Heart left ventricle (tissue), 16 donors: ENCODE data around the gene UBAP1. TPM values are rescaled to one million over a fixed set of nuclear protein-coding genes. Genes with fewer than 3 reads are reported as not detected.

Source experiments
- ATAC-seq, 4 donors: fragments of 200-7000 bp; cut with Tn5 transposase; one replicate each; pipeline ENCODE4 v1.9.1; 2020 to 2022; ENCODE audit warnings: moderate library complexity in 4 of 4, mild to moderate bottlenecking in 3 of 4, moderate number of reproducible peaks in 1 of 4
- DNase-seq, 5 donors: peaks; one replicate each; pipeline ENCODE4 v3.0.0-alpha.2; 2020
- H3K27ac ChIP-seq, 12 donors: fragments of 200-600 bp; sonication (generic) in 4 of 12; one replicate each; pipeline versions ENCODE4 v1.5.0 to v1.8.0; 2016 to 2022; ENCODE audit warnings: mild to moderate bottlenecking in 2 of 12
- H3K27me3 ChIP-seq, 9 donors: fragments of 200-600 bp; sonication (generic) in 2 of 9; one replicate each; pipeline versions ENCODE4 v1.5.1 to v1.8.0; 2016 to 2022; ENCODE audit warnings: mild to moderate bottlenecking in 3 of 9
- H3K36me3 ChIP-seq, 9 donors: fragments of 200-600 bp; sonication (generic) in 2 of 9; one replicate each; pipeline versions ENCODE4 v1.5.0 to v1.8.0; 2018 to 2022; ENCODE audit warnings: mild to moderate bottlenecking in 2 of 9
- H3K4me1 ChIP-seq, 12 donors: fragments of 200-600 bp; sonication (generic) in 4 of 12; one replicate each; pipeline versions ENCODE4 v1.5.0 to v1.8.0; 2016 to 2022; ENCODE audit warnings: mild to moderate bottlenecking in 3 of 12
- H3K4me3 ChIP-seq, 12 donors: fragments of 200-600 bp; sonication (generic) in 4 of 12; one replicate each; pipeline versions ENCODE4 v1.5.0 to v1.8.0; 2017 to 2022; ENCODE audit warnings: mild to moderate bottlenecking in 9 of 12, moderate library complexity in 4 of 12
- H3K9me3 ChIP-seq, 12 donors: fragments of 200-600 bp; sonication (generic) in 4 of 12; one replicate each; pipeline versions ENCODE4 v1.5.0 to v1.8.0; 2016 to 2022; ENCODE audit warnings: mild to moderate bottlenecking in 1 of 12
- CTCF ChIP-seq, 12 donors: fragments of 200-600 bp; sonication (generic) in 4 of 12; IDR thresholded peaks; one replicate each; pipeline versions ENCODE4 v1.5.0 to v1.8.0; 2018 to 2022; ENCODE audit warnings: antibody characterized with exemption in 12 of 12, mild to moderate bottlenecking in 5 of 12
- POLR2A ChIP-seq, 2 donors: fragments of 450-650 bp; IDR thresholded peaks; one replicate each; pipeline ENCODE4 v1.6.1; 2017; ENCODE audit warnings: antibody characterized with exemption in 2 of 2, mild to moderate bottlenecking in 2 of 2, moderate library complexity in 2 of 2
- WGBS, 4 donors: extraction: QIAGEN DNeasy Blood & Tissue Kit in 2 of 4; methylation state at CpG; one replicate each; pipeline versions ENCODE4 v1.1.5 to v1.1.7; 2013 to 2018; 5-methylcytosine and 5-hydroxymethylcytosine counted together
- intact Hi-C, 10 donors: fragments of 100-400 bp; cut with DNase I; formaldehyde crosslinking; loops; one replicate each; pipeline versions ENCODE4 v1.11.1 to v1.14.2; 2022
- polyA plus RNA-seq, 2 donors: library from polyadenylated mRNA; stranded (reverse); fragments of 200-250 nt; gene quantifications; one replicate each; pipeline ENCODE4 v1.2.3, GENCODE V29; 2013
- total RNA-seq, 9 donors: library from RNA; depleted of rRNA in 2 of 9; stranded (reverse); fragments of >200 nt in 2 of 9; fragmentation: NEBNext Ultra II Directional in 3 of 9; extraction: Animal tissue kit (Norgen Biotek cat#: 25700) in 3 of 9; gene quantifications; one replicate each; pipeline versions ENCODE4 v1.1.0 to v1.2.4, GENCODE V29; 2016 to 2023
- donor health status: ischemic (EF 13 %, LVEDD 7.1; RV severe dilation, severe dysfunction).
- donor health status: healthy with polysubstance abuse.
- donor health status: DM: no; HTN: yes; CAD: no.
- donor health status: DM: no; HTN: no; CAD: no.
- donor health status: ischemic (EF 25% LVEDD 6.9; RV normal size, moderate dysfunction).
- donor health status: ischemic (EF 25% LVEDD 5.7; RV mildly dilated, moderate dysfunction).
- donor health status: healthy.
- donor health status: DM: yes; HTN: yes; CAD: no.
- donor health status: ischemic (EF 35%, LVEDD 5.7; RV mildly dilated, moderate dysfunction).
- donor health status: nonischemic (EF 11% LVEDD 7.7; RV severe dilation, severe dysfunction).
- donor health status: DM: yes; HTN: yes; CAD: no.
- donor health status: PGD.
- donor health status: ischemic (EF 29% LVEDD 5.4; RV normal size, mild dysfunction).
- donor health status: nonischemic (EF 23%, LVEDD 6.1; RV moderate dilation, normal function).

The UBAP1 gene
- total and polyA plus RNA-seq, 11 donors, result 18.7 to 66.1 (median 43.1) TPM

GRCh38 chr9:34177593-34178435 lies 1.0 kb upstream of the UBAP1 start:
- Histone ChIP-seq H3K27me3 (no peaks in the 10 kb centered on the region), H3K4me3 (peak overlapping the region; percentile 34 to 95 (median 76)), H3K9me3 (no peaks in the 10 kb centered on the region), H3K4me1 (peaks cover 0 to 23% (median 11%) of the 10 kb centered on the region in 12 donors), H3K27ac (peak overlapping the region; percentile 84 to 96 (median 92)), H3K36me3 (no peaks in the 10 kb centered on the region)
- TF ChIP-seq CTCF (IDR thresholded peaks at IDR 0.05), result no peak
- TF ChIP-seq POLR2A (IDR thresholded peaks at IDR 0.05), result no peak
- intact Hi-C loops, result loop anchor here in 9 of 10 donors (2.0 to 10.0 kb wide), 6 partner anchors 36 to 77 kb away; partner anchors contain the start of gene DCAF12 (in 6 of the 9)
- DNase-seq, result no peak
- WGBS, 4 donors, result 59 to 63% (median 61%) methylated on average over 17 of the region's 17 CpGs
- ATAC-seq, result no peak

GRCh38 chr9:34179213-34180136 lies 632 bp downstream of the UBAP1 start:
- peak in 3 of 4 donors; percentile 62 to 76 (median 69) for ATAC-seq
- Histone ChIP-seq H3K27ac (peak overlapping the region; percentile 84 to 96 (median 92)), H3K4me3 (peak overlapping the region; percentile 34 to 95 (median 76)), H3K27me3 (no peaks in the 10 kb centered on the region), H3K9me3 (no peaks in the 10 kb centered on the region), H3K4me1 (peaks cover 0 to 23% (median 11%) of the 10 kb centered on the region in 12 donors), H3K36me3 (peaks cover 0 to 8% (median under 1%) of the 10 kb centered on the region in 9 donors)
- 5 to 7% (median 6%) methylated on average over 30 of the region's 30 CpGs for WGBS, 4 donors
- TF ChIP-seq POLR2A (IDR thresholded peaks at IDR 0.05), result no peak
- TF ChIP-seq CTCF (IDR thresholded peaks at IDR 0.05), result no peak
- no peak for DNase-seq
- intact Hi-C loops, result loop anchor here (2.0 to 10.0 kb wide), 8 partner anchors 37 to 75 kb away; partner anchors contain the start of gene DCAF12 (in 6 of the 10)

GRCh38 chr9:34185778-34186551 lies 7.1 kb downstream of the UBAP1 start:
- H3K36me3 ChIP-seq, result peaks cover 0 to 14% (median 7%) of the 10 kb centered on the region in 9 donors
- H3K27ac ChIP-seq, result peak overlapping the region in 11 of 12 donors; percentile 0 to 72 (median 55)
- intact Hi-C loops, result loop anchor here in 3 of 10 donors (5.0 to 10.0 kb wide), 3 partner anchors 49 to 66 kb away; no protein-coding TSS in a partner anchor
- no peaks in the 10 kb centered on the region for H3K27me3 ChIP-seq
- DNase-seq (peak in 4 of 5 donors; percentile 40 to 52 (median 44)), ATAC-seq (peak; percentile 84 to 97 (median 95))
- no peak overlapping the region for H3K4me3 ChIP-seq
- no peaks in the 10 kb centered on the region for H3K9me3 ChIP-seq
- peaks cover 6 to 56% (median 44%) of the 10 kb centered on the region in 12 donors for H3K4me1 ChIP-seq
- WGBS, 4 donors, result 53 to 62% (median 55%) methylated on average over 3 of the region's 3 CpGs
- TF ChIP-seq CTCF (IDR thresholded peaks at IDR 0.05) (no peak), POLR2A (IDR thresholded peaks at IDR 0.05) (no peak)
